T-helper 1 cell treated with Interleukin-12 subunit alpha and Interleukin-12 subunit beta and Interleukin-4 antibody, amounts not matched to agents 30 μg/mL and 1 μg/mL, for 36 hours (primary cell): Measurements from ENCODE around the gene YARS1.

Experiments
- H3K27ac Mint-ChIP-seq: one replicate; pipeline ENCODE4 v1.8.0; 2021; ENCODE audit warnings: mild to moderate bottlenecking, mixed read lengths
- H3K27me3 Mint-ChIP-seq: one replicate; pipeline ENCODE4 v1.8.0; 2021; ENCODE audit warnings: low read depth, mixed read lengths
- H3K36me3 Mint-ChIP-seq: one replicate; pipeline ENCODE4 v1.8.0; 2021; ENCODE audit warnings: low read depth, mixed read lengths
- H3K4me1 Mint-ChIP-seq: one replicate; pipeline ENCODE4 v1.8.0; 2021; ENCODE audit warnings: low read depth, mixed read lengths
- H3K4me3 Mint-ChIP-seq: one replicate; pipeline ENCODE4 v1.8.0; 2021; ENCODE audit warnings: mild to moderate bottlenecking, moderate library complexity, mixed read lengths
- H3K9me3 Mint-ChIP-seq: one replicate; pipeline ENCODE4 v1.8.0; 2021; ENCODE audit warnings: mixed read lengths

YARS1 gene

GRCh38 chr1:32767156-32767555 is 50.0 kb downstream of the YARS1 start:
- Mint-ChIP-seq H3K36me3 (no peaks in the 10 kb centered on the region), H3K4me3 (no peak overlapping the region), H3K4me1 (no peaks in the 10 kb centered on the region), H3K9me3 (no peaks in the 10 kb centered on the region), H3K27ac (no peak overlapping the region), H3K27me3 (peaks cover 1% of the 10 kb centered on the region)

GRCh38 chr1:32766328-32766972 is 50.7 kb downstream of the YARS1 start:
- Mint-ChIP-seq H3K4me1 (peaks cover 5% of the 10 kb centered on the region), H3K27me3 (peaks cover 6% of the 10 kb centered on the region), H3K4me3 (no peak overlapping the region), H3K9me3 (no peaks in the 10 kb centered on the region), H3K36me3 (no peaks in the 10 kb centered on the region), H3K27ac (no peak overlapping the region)

GRCh38 chr1:32765570-32766327 is 51.4 kb downstream of the YARS1 start:
- H3K36me3 Mint-ChIP-seq = no peaks in the 10 kb centered on the region
- H3K27me3 Mint-ChIP-seq = peaks cover 6% of the 10 kb centered on the region
- H3K4me1 Mint-ChIP-seq = peaks cover 8% of the 10 kb centered on the region
- no peak overlapping the region for H3K4me3 Mint-ChIP-seq
- H3K27ac Mint-ChIP-seq = no peak overlapping the region
- no peaks in the 10 kb centered on the region for H3K9me3 Mint-ChIP-seq

- Mint-ChIP-seq H3K36me3 (no peaks in the 10 kb centered on the region), H3K27me3 (peaks cover 6% of the 10 kb centered on the region), H3K27ac (no peak overlapping the region), H3K9me3 (no peaks in the 10 kb centered on the region), H3K4me3 (no peak overlapping the region), H3K4me1 (peaks cover 9% of the 10 kb centered on the region)
Measured at GRCh38 chr1:32764826-32765569, 52.2 kb downstream of the YARS1 start.

GRCh38 chr1:32763221-32763620 is 53.9 kb downstream of the YARS1 start:
- Mint-ChIP-seq H3K4me1 (peaks cover 15% of the 10 kb centered on the region), H3K36me3 (no peaks in the 10 kb centered on the region), H3K4me3 (no peak overlapping the region), H3K27ac (no peak overlapping the region), H3K9me3 (no peaks in the 10 kb centered on the region), H3K27me3 (peaks cover 6% of the 10 kb centered on the region)

- H3K4me3 Mint-ChIP-seq = no peak overlapping the region
- H3K4me1 Mint-ChIP-seq = peaks cover 16% of the 10 kb centered on the region
- H3K27ac Mint-ChIP-seq = no peak overlapping the region
Measured at GRCh38 chr1:32761936-32762335, 55.2 kb downstream of the YARS1 start.

GRCh38 chr1:32761253-32761877 is 55.8 kb downstream of the YARS1 start:
- Mint-ChIP-seq H3K27ac (no peak overlapping the region), H3K27me3 (peaks cover 15% of the 10 kb centered on the region), H3K9me3 (no peaks in the 10 kb centered on the region), H3K4me3 (no peak overlapping the region), H3K4me1 (peaks cover 17% of the 10 kb centered on the region), H3K36me3 (no peaks in the 10 kb centered on the region)

More at GRCh38 chr1:32761936-32762335, 55.2 kb downstream of the YARS1 start:
- Mint-ChIP-seq H3K27me3 (peaks cover 11% of the 10 kb centered on the region), H3K36me3 (no peaks in the 10 kb centered on the region), H3K9me3 (no peaks in the 10 kb centered on the region)

GRCh38 chr1:32759997-32760623 is 57.0 kb downstream of the YARS1 start:
- Mint-ChIP-seq H3K4me1 (peaks cover 17% of the 10 kb centered on the region), H3K4me3 (no peak overlapping the region), H3K27ac (no peak overlapping the region), H3K27me3 (peaks cover 26% of the 10 kb centered on the region), H3K9me3 (no peaks in the 10 kb centered on the region), H3K36me3 (no peaks in the 10 kb centered on the region)

GRCh38 chr1:32759521-32759981 is 57.6 kb downstream of the YARS1 start:
- no peaks in the 10 kb centered on the region for H3K9me3 Mint-ChIP-seq

GRCh38 chr1:32758795-32759430 is 58.2 kb downstream of the YARS1 start:
- Mint-ChIP-seq H3K36me3 (no peaks in the 10 kb centered on the region), H3K4me1 (peaks cover 22% of the 10 kb centered on the region), H3K27ac (no peak overlapping the region), H3K4me3 (no peak overlapping the region), H3K27me3 (peaks cover 34% of the 10 kb centered on the region), H3K9me3 (no peaks in the 10 kb centered on the region)

More at GRCh38 chr1:32759521-32759981, 57.6 kb downstream of the YARS1 start:
- Mint-ChIP-seq H3K4me3 (no peak overlapping the region), H3K27me3 (peaks cover 28% of the 10 kb centered on the region), H3K27ac (no peak overlapping the region), H3K36me3 (no peaks in the 10 kb centered on the region), H3K4me1 (peaks cover 17% of the 10 kb centered on the region)

GRCh38 chr1:32758177-32758794 is 58.9 kb downstream of the YARS1 start:
- Mint-ChIP-seq H3K27me3 (peaks cover 34% of the 10 kb centered on the region), H3K9me3 (no peaks in the 10 kb centered on the region)

GRCh38 chr1:32757213-32757895 is 59.8 kb downstream of the YARS1 start:
- no peak overlapping the region for H3K4me3 Mint-ChIP-seq
- H3K27ac Mint-ChIP-seq = no peak overlapping the region
- H3K9me3 Mint-ChIP-seq = no peaks in the 10 kb centered on the region
- H3K27me3 Mint-ChIP-seq = peaks cover 34% of the 10 kb centered on the region
- no peaks in the 10 kb centered on the region for H3K36me3 Mint-ChIP-seq
- peaks cover 22% of the 10 kb centered on the region for H3K4me1 Mint-ChIP-seq

More at GRCh38 chr1:32758177-32758794, 58.9 kb downstream of the YARS1 start:
- H3K36me3 Mint-ChIP-seq = no peaks in the 10 kb centered on the region
- H3K27ac Mint-ChIP-seq = no peak overlapping the region
- peaks cover 22% of the 10 kb centered on the region for H3K4me1 Mint-ChIP-seq
- no peak overlapping the region for H3K4me3 Mint-ChIP-seq

GRCh38 chr1:32755810-32756159 is 61.4 kb downstream of the YARS1 start:
- peaks cover 41% of the 10 kb centered on the region for H3K27me3 Mint-ChIP-seq
- H3K36me3 Mint-ChIP-seq = no peaks in the 10 kb centered on the region
- no peak overlapping the region for H3K27ac Mint-ChIP-seq
- H3K4me3 Mint-ChIP-seq = no peak overlapping the region
- no peaks in the 10 kb centered on the region for H3K9me3 Mint-ChIP-seq
- H3K4me1 Mint-ChIP-seq = peaks cover 17% of the 10 kb centered on the region
